GM18507 (cell line): ENCODE data around the gene S1PR4.

Source experiments
- DNase-seq: peaks from one replicate; pipeline ENCODE4 v3.0.0; 2011; ENCODE audit warnings: low read depth; ENCODE audit not compliant: insufficient read length; ENCODE audit errors: extremely low spot score
- FAIRE-seq: peaks from 2 replicates; lab custom pipeline; 2011; peaks lifted over from hg19 to GRCh38; lab: Jason Lieb, UNC

Gene S1PR4

DNA sequence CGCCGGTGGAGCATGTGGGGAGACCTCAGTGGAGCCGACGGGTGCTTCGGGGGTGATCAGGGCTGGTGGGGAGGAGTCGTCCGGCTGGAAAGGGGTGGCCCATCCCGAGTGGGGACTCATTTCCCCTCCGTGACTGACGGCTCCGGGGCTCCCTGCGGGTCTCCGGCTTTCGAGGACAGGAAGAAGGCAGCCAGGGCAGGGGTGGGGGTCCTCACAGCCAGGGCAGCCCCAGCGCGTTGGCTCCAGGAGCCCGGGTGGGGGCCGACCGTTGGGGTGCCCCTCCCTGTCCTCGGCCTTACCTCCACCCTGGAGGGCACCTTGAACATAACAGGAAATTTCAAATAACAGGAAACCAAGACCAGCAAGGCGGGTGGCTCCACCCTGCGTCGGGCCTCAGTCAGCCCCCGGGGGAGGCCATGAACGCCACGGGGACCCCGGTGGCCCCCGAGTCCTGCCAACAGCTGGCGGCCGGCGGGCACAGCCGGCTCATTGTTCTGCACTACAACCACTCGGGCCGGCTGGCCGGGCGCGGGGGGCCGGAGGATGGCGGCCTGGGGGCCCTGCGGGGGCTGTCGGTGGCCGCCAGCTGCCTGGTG is at the start of gene S1PR4:
TSS of gene S1PR4 (plus strand) at position 393 of the 596 bp plus-strand sequence. CDS start at position 417, 24 bp downstream.
- no peak for DNase-seq
- FAIRE-seq, result peak; percentile 68

DNA sequence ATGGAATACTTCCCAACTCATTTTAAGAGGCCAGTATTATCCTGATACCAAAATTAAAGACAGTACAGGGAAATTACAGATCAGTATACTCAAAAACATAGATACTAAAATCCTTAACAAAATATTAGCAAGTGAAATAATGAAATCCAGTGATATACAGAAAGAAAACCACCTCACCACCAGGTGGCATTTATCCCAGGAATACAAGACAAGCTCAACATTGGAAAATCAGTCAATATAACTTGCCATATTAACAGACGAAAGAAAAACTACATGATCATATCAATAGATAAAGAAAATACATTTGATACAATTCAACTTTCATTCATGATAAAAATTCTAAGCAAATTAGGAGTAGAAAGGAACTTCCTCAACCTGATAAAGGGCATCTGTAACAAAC is 49.5 kb upstream of the S1PR4 start:
- no peak for DNase-seq
- FAIRE-seq, result peak; percentile 12

- FAIRE-seq (no peak), DNase-seq (no peak)
Measured at GRCh38 chr19:3131168-3131567, 47.4 kb upstream of the S1PR4 start.

DNA sequence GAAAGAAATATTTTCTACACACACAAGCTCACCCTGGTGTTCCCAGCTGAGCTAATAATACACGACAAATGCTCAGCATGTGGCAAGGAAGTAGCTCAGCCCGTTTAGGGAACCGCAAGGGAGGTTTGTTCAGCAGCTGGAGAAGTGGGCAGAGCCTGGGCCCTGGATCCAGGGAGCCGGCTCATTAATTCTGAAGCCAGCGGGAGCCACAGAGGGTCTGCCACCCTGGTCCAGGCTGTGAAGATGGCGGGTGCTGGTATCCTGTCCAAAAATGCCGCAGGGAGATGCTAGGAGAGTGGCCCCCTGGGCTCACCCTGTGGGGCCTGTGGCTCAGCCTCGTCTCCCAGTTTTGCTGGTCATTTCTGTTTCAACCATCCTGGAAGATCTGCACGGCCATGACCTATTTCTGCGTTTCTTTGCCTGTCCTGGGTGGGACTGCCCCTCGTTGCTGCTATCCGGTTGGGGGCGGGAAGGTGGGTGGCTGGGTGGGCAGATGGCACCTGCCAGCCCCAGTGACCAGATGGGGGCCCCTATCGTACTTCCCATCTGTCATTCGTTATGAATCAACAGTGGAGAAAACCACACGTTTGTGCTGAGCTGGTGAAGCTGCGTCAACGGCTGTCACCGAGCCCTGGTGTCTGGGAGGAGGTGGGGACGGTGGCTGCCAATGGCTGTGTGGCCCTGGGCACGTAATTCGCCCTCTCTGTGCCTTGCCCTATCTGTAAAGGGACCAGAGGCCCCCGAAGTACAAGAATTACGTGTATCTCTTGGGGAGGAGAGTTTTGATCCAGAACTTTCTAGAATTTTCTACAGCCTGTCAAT is 45.4 kb upstream of the S1PR4 start:
- DNase-seq (peak; percentile 58), FAIRE-seq (peak; percentile 92)

DNA sequence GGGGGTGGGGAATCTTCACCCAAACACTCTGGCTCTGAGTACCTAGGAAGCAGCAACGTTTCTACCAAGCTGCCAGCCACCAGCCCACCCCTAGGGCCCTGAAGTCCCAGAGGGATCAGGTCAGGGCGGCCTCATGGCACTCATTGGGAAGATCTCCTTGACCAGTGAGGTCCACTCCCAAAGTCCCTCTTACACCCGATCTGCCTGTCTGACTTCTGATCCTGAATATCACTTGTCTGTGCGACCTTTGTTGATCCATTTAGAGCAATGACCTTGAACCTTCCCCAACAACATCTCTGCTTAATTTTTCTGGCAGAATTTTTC is 44.8 kb upstream of the S1PR4 start:
- DNase-seq (no peak), FAIRE-seq (peak; percentile 54)

- FAIRE-seq (no peak), DNase-seq (no peak)
Measured at GRCh38 chr19:3135961-3136683, 42.4 kb upstream of the S1PR4 start, which contains the start of gene GNA15. TSS of gene GNA15 (plus strand) at chr19:3136033. CDS start at chr19:3136451, 418 bp downstream.

DNA sequence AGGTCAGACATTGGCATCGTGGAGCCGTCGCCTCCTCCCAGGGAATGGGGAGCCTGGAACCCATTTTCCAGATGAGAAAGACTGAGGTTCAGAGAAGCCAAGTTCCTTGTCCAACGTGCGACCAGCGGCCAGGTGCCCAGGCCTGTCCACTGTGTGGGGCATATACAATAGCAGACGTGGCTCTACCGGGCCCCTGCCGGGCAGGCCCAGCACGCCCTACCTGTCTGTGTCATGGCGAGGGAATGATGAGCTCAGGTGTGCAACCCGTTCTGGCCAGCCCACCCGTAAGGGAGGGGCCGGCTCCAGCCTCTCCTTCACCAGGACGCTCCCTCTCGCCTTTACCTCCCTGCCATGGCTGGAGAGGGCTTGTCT is 41.9 kb upstream of the S1PR4 start:
- FAIRE-seq, result no peak
- no peak for DNase-seq

GRCh38 chr19:3137119-3137518 is 41.5 kb upstream of the S1PR4 start:
- no peak for FAIRE-seq
- no peak for DNase-seq

- no peak for FAIRE-seq
Measured at GRCh38 chr19:3138268-3138667, 40.3 kb upstream of the S1PR4 start.

GRCh38 chr19:3140667-3141038 is 37.9 kb upstream of the S1PR4 start:
- FAIRE-seq (peak; percentile 26), DNase-seq (no peak)

More at GRCh38 chr19:3138268-3138667, 40.3 kb upstream of the S1PR4 start:
- DNase-seq, result no peak

- DNase-seq (no peak), FAIRE-seq (no peak)
Measured at GRCh38 chr19:3142292-3142670, 36.3 kb upstream of the S1PR4 start.

GRCh38 chr19:3142781-3143337 is 35.7 kb upstream of the S1PR4 start:
- DNase-seq, result no peak
- no peak for FAIRE-seq

DNA sequence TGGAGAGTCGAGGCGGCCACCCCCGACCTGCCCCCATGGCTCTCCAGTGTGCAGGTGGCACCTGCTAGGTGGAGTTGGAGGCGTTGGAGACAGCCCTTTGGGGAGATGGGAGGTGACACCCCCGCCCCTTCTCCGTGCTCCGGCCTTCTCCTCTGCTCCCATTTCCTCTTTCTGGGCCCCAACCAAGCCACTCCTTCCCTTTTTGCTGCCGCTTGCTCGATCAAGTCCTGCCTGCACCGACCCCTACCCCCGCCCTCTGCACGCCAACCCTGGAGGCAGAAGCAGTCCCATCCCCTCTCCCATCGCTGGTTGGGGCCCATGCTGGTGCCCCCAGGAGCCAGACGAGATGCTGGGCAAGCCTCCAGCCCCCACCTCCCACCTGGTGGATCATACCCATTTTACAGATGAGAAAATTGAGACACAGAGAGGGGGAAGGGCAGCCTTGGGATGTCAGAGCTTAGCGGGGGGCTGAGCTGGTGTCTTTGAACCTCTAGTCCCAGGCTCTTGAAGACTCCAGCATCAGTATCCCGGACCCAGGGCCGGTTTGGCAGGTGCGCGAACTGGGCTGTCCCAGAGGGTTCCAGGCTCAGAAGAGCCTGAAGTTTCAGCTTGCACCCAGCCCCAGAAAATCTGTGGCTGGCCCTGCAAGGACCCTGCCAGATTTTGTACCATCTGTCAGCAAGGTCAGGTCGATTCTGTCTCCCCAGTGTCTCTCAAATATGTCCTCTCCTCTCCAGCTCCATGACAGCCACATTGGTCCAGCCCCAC is 32.5 kb upstream of the S1PR4 start:
- FAIRE-seq (peak; percentile 62), DNase-seq (no peak)

GRCh38 chr19:3146677-3147100 is 31.9 kb upstream of the S1PR4 start:
- DNase-seq, result no peak
- no peak for FAIRE-seq

GRCh38 chr19:3148503-3148902 is 30.1 kb upstream of the S1PR4 start:
- FAIRE-seq (no peak), DNase-seq (no peak)

DNA sequence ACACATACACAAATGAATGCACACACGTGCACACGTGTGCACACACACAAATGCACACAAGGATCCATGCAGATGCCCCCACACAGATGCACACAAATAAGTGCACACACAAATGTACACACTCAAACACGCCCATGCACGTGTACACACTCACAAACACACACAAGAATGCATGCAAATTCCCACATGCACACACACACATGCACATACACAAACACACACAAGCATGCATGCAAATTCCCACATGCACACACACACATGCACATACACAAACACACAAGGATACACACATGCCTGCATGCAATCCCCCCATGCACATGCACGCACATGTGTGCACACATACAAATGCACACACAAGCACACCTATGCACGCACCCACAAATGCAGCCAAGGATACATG is 29.5 kb upstream of the S1PR4 start:
- FAIRE-seq, result no peak
- no peak for DNase-seq

DNA sequence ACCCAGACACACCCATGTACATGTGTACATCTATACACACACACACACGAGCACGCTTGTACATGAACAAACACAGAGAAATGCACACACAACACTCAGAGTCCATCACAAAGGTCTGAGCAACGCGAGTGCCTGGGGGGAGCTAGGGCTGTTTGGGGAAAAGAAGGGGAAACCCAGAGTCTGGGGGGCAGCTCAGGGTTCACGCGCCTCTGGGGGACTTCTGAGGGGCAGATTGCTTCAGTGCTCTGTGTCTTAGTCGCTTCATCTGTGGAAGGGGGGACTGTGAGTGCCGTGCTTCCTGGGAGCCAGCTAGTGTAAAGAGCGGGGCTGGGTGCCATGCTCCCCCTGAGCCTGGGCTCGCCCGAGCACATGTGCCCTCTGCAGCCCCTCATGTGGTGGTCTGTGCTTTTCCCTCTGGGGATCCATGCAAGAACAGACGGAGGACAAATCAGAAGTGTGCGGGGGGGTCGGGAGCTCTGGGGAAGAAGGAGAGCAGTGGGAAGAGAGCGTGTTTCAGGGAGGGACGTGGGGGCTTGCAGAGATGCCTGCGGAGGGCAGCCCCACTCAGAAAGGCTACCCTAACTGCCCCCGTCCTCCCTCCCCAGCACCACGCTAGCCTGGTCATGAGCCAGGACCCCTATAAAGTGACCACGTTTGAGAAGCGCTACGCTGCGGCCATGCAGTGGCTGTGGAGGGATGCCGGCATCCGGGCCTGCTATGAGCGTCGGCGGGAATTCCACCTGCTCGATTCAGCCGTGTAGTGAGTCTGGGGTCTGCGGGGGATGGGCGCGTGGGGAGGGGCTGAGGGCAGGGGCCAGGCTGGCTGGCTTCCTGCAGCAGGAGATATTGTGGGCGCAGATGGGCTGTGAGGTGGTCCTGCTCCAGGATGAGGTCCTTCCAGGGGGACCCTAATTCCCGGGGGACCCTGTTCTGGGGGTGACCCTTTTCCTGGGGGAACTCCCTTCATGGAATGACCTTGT is 28.8 kb upstream of the S1PR4 start:
- no peak for DNase-seq
- FAIRE-seq, result no peak

DNA sequence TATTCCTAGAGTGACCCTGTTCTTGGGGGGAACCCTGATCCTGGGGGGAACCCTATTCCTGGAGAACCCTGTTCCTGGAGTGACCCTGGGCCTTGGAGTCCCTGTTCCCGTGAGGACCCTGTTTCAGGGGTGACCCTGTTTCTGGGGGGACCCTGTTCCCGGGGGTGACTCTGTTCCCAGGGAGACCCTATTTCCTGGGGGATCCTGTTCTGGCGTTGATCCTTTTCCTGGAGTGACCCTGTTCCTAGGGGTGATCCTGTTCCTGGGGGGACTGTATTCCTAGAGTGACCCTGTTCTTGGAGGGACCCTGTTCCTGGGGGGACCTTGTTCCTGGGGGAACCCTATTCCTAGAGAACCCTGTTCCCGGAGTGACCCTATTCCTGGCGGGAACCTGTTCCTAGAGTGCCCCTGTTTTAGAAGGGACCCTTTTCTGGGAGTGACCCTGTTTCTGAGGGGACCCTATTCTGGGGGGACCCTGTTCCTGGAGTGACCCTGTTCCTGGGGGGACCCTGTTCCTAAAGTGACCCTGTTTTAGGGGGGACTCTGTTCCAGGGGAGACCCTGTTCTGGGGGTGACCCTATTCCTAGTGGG is 27.7 kb upstream of the S1PR4 start:
- DNase-seq (no peak), FAIRE-seq (no peak)
